Upper lobe of right lung (tissue), 1 donor: ENCODE results near the gene CNTNAP1. TPM values are rescaled to one million over a fixed set of nuclear protein-coding genes. Genes with fewer than 3 reads are reported as not detected.
"Not testable (repeated sequence)": the region's sequence is repeated elsewhere in the genome, so short reads cannot be mapped to it uniquely, and the experiment has no call there.

Source experiments
- ATAC-seq: fragments of 200-7000 bp; cut with Tn5 transposase; one replicate; pipeline ENCODE4 v1.9.1; 2020; ENCODE audit warnings: mild to moderate bottlenecking, moderate library complexity
- DNase-seq: peaks from one replicate; pipeline ENCODE4 v3.0.0-alpha.2; 2020
- H3K27ac ChIP-seq: fragments of 200-600 bp; one replicate; pipeline ENCODE4 v1.8.0; 2022
- H3K27me3 ChIP-seq: fragments of 200-600 bp; one replicate; pipeline ENCODE4 v1.8.0; 2022; ENCODE audit warnings: mild to moderate bottlenecking
- H3K36me3 ChIP-seq: fragments of 200-600 bp; one replicate; pipeline ENCODE4 v1.8.0; 2022
- H3K4me1 ChIP-seq: fragments of 200-600 bp; one replicate; pipeline ENCODE4 v1.8.0; 2022
- H3K4me3 ChIP-seq: fragments of 200-600 bp; one replicate; pipeline ENCODE4 v1.8.0; 2022; ENCODE audit warnings: mild to moderate bottlenecking
- H3K9me3 ChIP-seq: fragments of 200-600 bp; one replicate; pipeline ENCODE4 v1.8.0; 2022
- intact Hi-C: fragments of 100-400 bp; cut with DNase I; formaldehyde crosslinking; loops from one replicate; pipeline ENCODE4 v1.11.0; 2022
- total RNA-seq: library from RNA; stranded (reverse); fragmentation: NEBNext Ultra II Directional; extraction: Animal tissue kit (Norgen Biotek cat#: 25700); gene quantifications from one replicate; pipeline ENCODE4 v1.2.1, GENCODE V29; 2021
- TF ChIP-seq, protein P1 (sequence below): fragments of 200-600 bp; IDR thresholded peaks from one replicate; pipeline ENCODE4 v1.8.0; 2022; ENCODE audit warnings: antibody characterized with exemption
- donor health status: DM: no; HTN: yes; CAD: no; lungs with severe emphysema.

The CNTNAP1 gene
- total RNA-seq, 1 donor from 2014 or later: 6.5 TPM

GRCh38 chr17:42720996-42721583 lies 38.8 kb downstream of the CNTNAP1 start:
- Histone ChIP-seq H3K27me3 (no peaks in the 10 kb centered on the region), H3K4me3 (no peak overlapping the region), H3K9me3 (no peaks in the 10 kb centered on the region), H3K4me1 (no peaks in the 10 kb centered on the region), H3K36me3 (peaks cover 99% of the 10 kb centered on the region), H3K27ac (no peak overlapping the region)
- TF ChIP-seq, protein P1, sequence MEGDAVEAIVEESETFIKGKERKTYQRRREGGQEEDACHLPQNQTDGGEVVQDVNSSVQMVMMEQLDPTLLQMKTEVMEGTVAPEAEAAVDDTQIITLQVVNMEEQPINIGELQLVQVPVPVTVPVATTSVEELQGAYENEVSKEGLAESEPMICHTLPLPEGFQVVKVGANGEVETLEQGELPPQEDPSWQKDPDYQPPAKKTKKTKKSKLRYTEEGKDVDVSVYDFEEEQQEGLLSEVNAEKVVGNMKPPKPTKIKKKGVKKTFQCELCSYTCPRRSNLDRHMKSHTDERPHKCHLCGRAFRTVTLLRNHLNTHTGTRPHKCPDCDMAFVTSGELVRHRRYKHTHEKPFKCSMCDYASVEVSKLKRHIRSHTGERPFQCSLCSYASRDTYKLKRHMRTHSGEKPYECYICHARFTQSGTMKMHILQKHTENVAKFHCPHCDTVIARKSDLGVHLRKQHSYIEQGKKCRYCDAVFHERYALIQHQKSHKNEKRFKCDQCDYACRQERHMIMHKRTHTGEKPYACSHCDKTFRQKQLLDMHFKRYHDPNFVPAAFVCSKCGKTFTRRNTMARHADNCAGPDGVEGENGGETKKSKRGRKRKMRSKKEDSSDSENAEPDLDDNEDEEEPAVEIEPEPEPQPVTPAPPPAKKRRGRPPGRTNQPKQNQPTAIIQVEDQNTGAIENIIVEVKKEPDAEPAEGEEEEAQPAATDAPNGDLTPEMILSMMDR: peak; percentile 65
- intact Hi-C loops: loop anchor here (2.0 kb wide), 1 partner anchor 44 kb away; no protein-coding TSS in a partner anchor
- DNase-seq (no peak), ATAC-seq (peak; percentile 89)

GRCh38 chr17:42723636-42724035 lies 41.3 kb downstream of the CNTNAP1 start:
- Histone ChIP-seq H3K36me3 (peaks cover 99% of the 10 kb centered on the region), H3K9me3 (no peaks in the 10 kb centered on the region), H3K27me3 (no peaks in the 10 kb centered on the region), H3K27ac (no peak overlapping the region), H3K4me1 (no peaks in the 10 kb centered on the region), H3K4me3 (no peak overlapping the region)
- TF ChIP-seq, protein P1: no peak
- DNase-seq (no peak), ATAC-seq (no peak)
- intact Hi-C loops: no loop called here

DNA sequence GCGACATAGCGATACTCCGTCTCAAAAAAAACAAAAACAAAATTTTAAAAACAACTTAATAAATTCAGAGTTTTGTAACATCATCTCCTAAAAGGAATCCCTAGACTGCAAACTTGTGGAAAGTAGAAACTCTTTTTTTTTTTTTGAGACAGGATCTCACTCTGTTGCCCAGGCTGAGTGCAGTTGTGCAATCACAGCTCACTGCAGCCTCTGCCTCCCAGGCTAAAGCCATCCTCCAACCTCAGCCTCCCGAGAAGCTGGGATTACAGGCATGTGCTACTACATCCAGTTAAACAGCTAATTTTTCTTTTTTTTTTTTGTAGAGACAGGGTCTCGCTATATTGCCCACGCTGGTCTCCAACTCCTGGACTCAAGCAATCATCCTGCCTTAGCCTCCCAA lies 42.8 kb downstream of the CNTNAP1 start:
- Histone ChIP-seq H3K4me1 (no peaks in the 10 kb centered on the region), H3K9me3 (no peaks in the 10 kb centered on the region), H3K27ac (no peak overlapping the region), H3K27me3 (no peaks in the 10 kb centered on the region), H3K36me3 (peaks cover 92% of the 10 kb centered on the region), H3K4me3 (no peak overlapping the region)
- intact Hi-C loops: no loop called here
- TF ChIP-seq, protein P1: no peak
- ATAC-seq (no peak), DNase-seq (no peak)

GRCh38 chr17:42740699-42741098 lies 58.4 kb downstream of the CNTNAP1 start:
- H3K4me3 ChIP-seq: no peak overlapping the region
- no peaks in the 10 kb centered on the region for H3K27me3 ChIP-seq
- intact Hi-C loops: no loop called here
- no peak for DNase-seq
- peaks cover 24% of the 10 kb centered on the region for H3K4me1 ChIP-seq
- H3K36me3 ChIP-seq: no peaks in the 10 kb centered on the region
- ATAC-seq: no peak
- no peak overlapping the region for H3K27ac ChIP-seq
- TF ChIP-seq, protein P1: no peak
- H3K9me3 ChIP-seq: no peaks in the 10 kb centered on the region

- H3K9me3 ChIP-seq, H3K27me3 ChIP-seq, H3K4me3 ChIP-seq, DNase-seq, H3K36me3 ChIP-seq, intact Hi-C loops, ATAC-seq: not testable (repeated sequence)
- Histone ChIP-seq H3K4me1 (peaks cover 18% of the 10 kb centered on the region), H3K27ac (peak overlapping the region; percentile 91)
Observed at GRCh38 chr17:42742916-42743315, 60.6 kb downstream of the CNTNAP1 start.

DNA sequence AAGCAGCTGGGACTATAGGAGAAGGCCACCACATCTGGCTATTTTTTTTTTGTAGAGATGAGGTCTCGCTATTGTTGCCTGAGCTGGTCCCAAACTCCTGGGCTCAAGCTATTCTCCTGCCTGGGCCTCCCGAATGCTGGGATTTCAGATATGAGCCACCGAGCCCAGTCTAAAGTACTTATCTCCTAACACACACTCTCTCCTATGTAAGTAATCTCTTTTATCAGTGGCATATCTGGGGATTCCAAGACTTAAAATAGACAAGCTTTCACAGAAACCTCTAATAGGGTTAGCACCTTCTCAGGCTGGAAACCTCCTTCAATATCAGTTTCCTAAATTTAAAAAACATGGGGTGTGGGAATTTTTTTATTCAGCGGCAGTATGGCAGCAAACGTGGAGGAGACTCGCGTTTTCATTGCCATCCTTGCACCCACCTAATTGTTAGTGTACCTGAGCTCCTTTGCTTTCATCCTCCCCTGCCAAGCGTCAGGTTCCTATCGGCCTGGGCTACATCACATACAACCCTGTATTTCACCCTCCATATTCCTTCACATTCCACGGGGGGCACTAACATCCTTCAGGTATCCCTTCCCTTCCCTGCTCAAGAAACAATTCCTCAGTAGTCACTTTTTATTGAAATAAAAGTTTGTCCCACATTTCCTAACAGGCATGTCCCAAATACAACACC lies 61.4 kb downstream of the CNTNAP1 start:
- no peaks in the 10 kb centered on the region for H3K36me3 ChIP-seq
- no peaks in the 10 kb centered on the region for H3K9me3 ChIP-seq
- intact Hi-C loops: no loop called here
- H3K27me3 ChIP-seq: no peaks in the 10 kb centered on the region
- TF ChIP-seq, protein P1: no peak
- peak overlapping the region; percentile 79 for H3K4me3 ChIP-seq
- peak overlapping the region; percentile 91 for H3K27ac ChIP-seq
- DNase-seq (no peak), ATAC-seq (no peak)
- peaks cover 18% of the 10 kb centered on the region for H3K4me1 ChIP-seq
